Tibial nerve (tissue), 4 donors: ENCODE results near the gene AMFR. TPM values are rescaled to one million over a fixed set of nuclear protein-coding genes. Genes with fewer than 3 reads are reported as not detected.
"Not testable (repeated sequence)": the region's sequence is repeated elsewhere in the genome, so short reads cannot be mapped to it uniquely, and the experiment has no call there.

Experiments used
- DNase-seq, 2 donors: peaks; one replicate each; pipeline ENCODE4 v3.0.0-alpha.2; 2019; ENCODE audit warnings: low spot score in 2 of 2
- H3K27ac ChIP-seq, 4 donors: fragments of 200-600 bp; sonication (generic) in 3 of 4; one replicate each; pipeline ENCODE4 v1.5.1; 2017 to 2019; ENCODE audit warnings: mild to moderate bottlenecking in 1 of 4
- H3K27me3 ChIP-seq, 2 donors: fragments of 200-600 bp; sonication (generic) in 1 of 2; one replicate each; pipeline versions ENCODE4 v1.5.1 to v1.6.0; 2017 to 2019
- H3K36me3 ChIP-seq, 3 donors: fragments of 200-600 bp; sonication (generic); one replicate each; pipeline ENCODE4 v1.5.1; 2018 to 2019
- H3K4me1 ChIP-seq, 4 donors: fragments of 200-600 bp; sonication (generic) in 3 of 4; one replicate each; pipeline ENCODE4 v1.5.1; 2017 to 2019
- H3K4me3 ChIP-seq, 4 donors: fragments of 200-600 bp; sonication (generic) in 3 of 4; one replicate each; pipeline ENCODE4 v1.5.1; 2017 to 2019; ENCODE audit warnings: mild to moderate bottlenecking in 1 of 4, moderate library complexity in 1 of 4
- H3K9me3 ChIP-seq, 4 donors: fragments of 200-600 bp; sonication (generic) in 3 of 4; one replicate each; pipeline ENCODE4 v1.5.1; 2017 to 2019
- EP300 ChIP-seq, 2 donors: sonication (generic); formaldehyde crosslinking; IDR thresholded peaks; one replicate each; pipeline ENCODE4 v1.6.1; 2017; ENCODE audit warnings: antibody characterized with exemption in 2 of 2, mild to moderate bottlenecking in 1 of 2
- POLR2A ChIP-seq, 2 donors: fragments of 450-650 bp; IDR thresholded peaks; one replicate each; pipeline ENCODE4 v1.6.1; 2017; ENCODE audit warnings: antibody characterized with exemption in 2 of 2, mild to moderate bottlenecking in 2 of 2, moderate library complexity in 2 of 2
- WGBS, 2 donors: methylation state at CpG; one replicate each; pipeline ENCODE4 v1.1.5; 2018; 5-methylcytosine and 5-hydroxymethylcytosine counted together
- total RNA-seq, 4 donors: library from RNA; depleted of rRNA; stranded (reverse); fragments of >200 nt; gene quantifications; one replicate each; pipeline ENCODE4 v1.1.0, GENCODE V29; 2016
- TF ChIP-seq, protein P1 (sequence below), 5 experiments: fragments of 200-600 bp in 3 of 5; fragments of 450-650 bp in 2 of 5; sonication (generic) in 3 of 5; IDR thresholded peaks; one replicate each; pipeline ENCODE4 v1.5.1; 2016 to 2019; ENCODE audit warnings: antibody characterized with exemption in 5 of 5, mild to moderate bottlenecking in 3 of 5, moderate library complexity in 2 of 5

AMFR gene
- total RNA-seq, 4 donors from 2014 or later: 263 to 334 (median 292) TPM

DNA sequence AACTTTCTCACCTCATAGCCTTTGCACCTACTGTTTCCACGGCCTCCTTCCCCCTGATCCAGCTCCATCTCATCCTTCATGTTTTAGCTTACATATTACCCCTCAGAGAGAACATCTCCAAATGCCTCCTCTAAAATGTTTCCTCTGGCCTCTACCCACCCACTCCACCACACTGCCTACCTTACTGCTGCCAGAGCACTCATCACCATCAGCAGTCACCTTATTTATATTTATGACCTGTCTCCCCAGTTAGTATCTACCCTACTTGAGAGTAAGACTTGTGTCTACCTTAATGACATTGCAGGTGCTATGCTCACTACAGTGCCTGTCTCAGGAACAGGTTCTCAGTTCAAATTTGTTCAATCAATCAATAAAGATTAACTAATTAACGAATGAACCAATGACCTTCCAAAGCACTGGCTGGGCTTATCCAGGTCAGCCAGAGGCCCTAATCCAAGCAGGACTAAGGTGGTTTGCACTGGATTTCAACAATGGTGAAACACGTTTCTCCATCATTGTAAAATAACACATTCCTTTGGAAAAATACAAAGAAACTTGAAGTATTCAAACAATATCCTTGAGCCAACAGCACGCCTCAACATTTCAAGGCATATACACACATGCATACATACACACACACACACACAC lies 41.1 kb downstream of the AMFR start:
- H3K36me3 ChIP-seq: peaks cover 7 to 98% (median 30%) of the 10 kb centered on the region in 3 donors
- no peak overlapping the region for H3K4me3 ChIP-seq
- H3K9me3 ChIP-seq: peaks cover 0 to 22% (median 4%) of the 10 kb centered on the region in 4 donors
- DNase-seq: no peak
- no peak overlapping the region for H3K27ac ChIP-seq
- 94% methylated on average over 4 of the region's 4 CpGs for WGBS, 2 donors
- no peak for TF ChIP-seq POLR2A (IDR thresholded peaks at IDR 0.05)
- no peak for TF ChIP-seq EP300 (IDR thresholded peaks at IDR 0.05)
- no peaks in the 10 kb centered on the region for H3K4me1 ChIP-seq
- H3K27me3 ChIP-seq: no peaks in the 10 kb centered on the region

DNA sequence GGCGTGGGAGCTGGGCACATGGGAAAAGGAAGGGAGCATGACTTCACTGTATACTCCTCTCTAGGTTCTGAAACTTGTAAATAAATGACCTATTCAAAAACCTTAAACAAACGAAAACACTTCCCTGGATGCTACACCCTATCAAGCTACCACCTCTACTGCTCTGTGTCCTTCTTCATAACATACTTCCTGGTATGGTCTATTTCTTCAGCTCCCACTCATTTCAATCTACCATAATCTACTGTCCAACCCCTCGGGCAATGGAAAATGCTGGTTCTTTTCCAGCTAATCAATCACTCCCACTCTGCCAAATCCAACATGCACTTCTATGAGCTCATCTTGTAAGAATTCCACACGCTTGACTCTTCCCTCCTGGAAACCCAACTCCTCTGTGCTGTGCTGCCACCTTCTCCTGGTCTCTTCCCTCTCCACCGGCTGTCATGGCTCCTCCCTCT lies 42.4 kb downstream of the AMFR start:
- TF ChIP-seq, protein P1, sequence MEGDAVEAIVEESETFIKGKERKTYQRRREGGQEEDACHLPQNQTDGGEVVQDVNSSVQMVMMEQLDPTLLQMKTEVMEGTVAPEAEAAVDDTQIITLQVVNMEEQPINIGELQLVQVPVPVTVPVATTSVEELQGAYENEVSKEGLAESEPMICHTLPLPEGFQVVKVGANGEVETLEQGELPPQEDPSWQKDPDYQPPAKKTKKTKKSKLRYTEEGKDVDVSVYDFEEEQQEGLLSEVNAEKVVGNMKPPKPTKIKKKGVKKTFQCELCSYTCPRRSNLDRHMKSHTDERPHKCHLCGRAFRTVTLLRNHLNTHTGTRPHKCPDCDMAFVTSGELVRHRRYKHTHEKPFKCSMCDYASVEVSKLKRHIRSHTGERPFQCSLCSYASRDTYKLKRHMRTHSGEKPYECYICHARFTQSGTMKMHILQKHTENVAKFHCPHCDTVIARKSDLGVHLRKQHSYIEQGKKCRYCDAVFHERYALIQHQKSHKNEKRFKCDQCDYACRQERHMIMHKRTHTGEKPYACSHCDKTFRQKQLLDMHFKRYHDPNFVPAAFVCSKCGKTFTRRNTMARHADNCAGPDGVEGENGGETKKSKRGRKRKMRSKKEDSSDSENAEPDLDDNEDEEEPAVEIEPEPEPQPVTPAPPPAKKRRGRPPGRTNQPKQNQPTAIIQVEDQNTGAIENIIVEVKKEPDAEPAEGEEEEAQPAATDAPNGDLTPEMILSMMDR (IDR thresholded peaks at IDR 0.05): no peak
- no peak for TF ChIP-seq EP300 (IDR thresholded peaks at IDR 0.05)
- TF ChIP-seq POLR2A (IDR thresholded peaks at IDR 0.05): no peak
- no peaks in the 10 kb centered on the region for H3K4me1 ChIP-seq
- no peak overlapping the region for H3K4me3 ChIP-seq
- H3K27ac ChIP-seq: no peak overlapping the region
- no peaks in the 10 kb centered on the region for H3K27me3 ChIP-seq
- H3K36me3 ChIP-seq: peaks cover 7 to 98% (median 22%) of the 10 kb centered on the region in 3 donors
- WGBS, 2 donors: 77 to 80% methylated on average over 5 of the region's 5 CpGs
- DNase-seq: no peak
- peaks cover 0 to 22% (median 4%) of the 10 kb centered on the region in 4 donors for H3K9me3 ChIP-seq

GRCh38 chr16:56382459-56382858 lies 42.9 kb downstream of the AMFR start:
- 87 to 93% methylated on average over 4 of the region's 4 CpGs for WGBS, 2 donors
- DNase-seq: no peak
- Histone ChIP-seq H3K4me1 (no peaks in the 10 kb centered on the region), H3K9me3 (peaks cover 0 to 24% (median 4%) of the 10 kb centered on the region in 4 donors), H3K36me3 (peaks cover 7 to 98% (median 17%) of the 10 kb centered on the region in 3 donors), H3K27me3 (no peaks in the 10 kb centered on the region), H3K27ac (no peak overlapping the region), H3K4me3 (no peak overlapping the region)
- TF ChIP-seq POLR2A (IDR thresholded peaks at IDR 0.05) (no peak), EP300 (IDR thresholded peaks at IDR 0.05) (no peak)
- TF ChIP-seq, protein P1 (IDR thresholded peaks at IDR 0.05): no peak

GRCh38 chr16:56380778-56381485 lies 44.4 kb downstream of the AMFR start:
- not testable (repeated sequence) for H3K4me1 ChIP-seq, H3K4me3 ChIP-seq, H3K27ac ChIP-seq, DNase-seq, H3K27me3 ChIP-seq
- peaks cover 0 to 25% (median 4%) of the 10 kb centered on the region in 4 donors for H3K9me3 ChIP-seq
- 93 to 99% methylated on average over 3 of the region's 3 CpGs for WGBS, 2 donors
- H3K36me3 ChIP-seq: peaks cover 7 to 88% (median 16%) of the 10 kb centered on the region in 3 donors

DNA sequence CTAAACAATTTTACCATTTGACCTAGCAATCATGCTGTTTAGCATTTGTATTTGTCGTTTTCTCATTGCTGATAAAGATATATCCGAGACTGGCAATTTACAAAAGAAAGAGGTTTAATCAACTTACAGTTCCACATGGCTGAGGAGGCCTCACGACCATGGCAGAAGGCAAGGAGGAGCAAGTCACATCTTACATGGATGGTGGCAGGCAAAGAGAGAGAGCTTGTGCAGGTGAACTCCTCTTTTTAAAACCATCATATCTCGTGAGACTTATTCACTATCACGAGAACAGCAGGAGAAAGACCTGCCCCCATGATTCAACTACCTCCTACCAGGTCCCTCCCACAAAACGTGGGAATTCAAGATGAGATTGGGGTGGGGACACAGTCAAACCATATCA lies 46.3 kb downstream of the AMFR start:
- Histone ChIP-seq H3K36me3 (peaks cover 7 to 73% (median 16%) of the 10 kb centered on the region in 3 donors), H3K9me3 (peaks cover 0 to 25% (median 4%) of the 10 kb centered on the region in 4 donors)
- H3K27me3 ChIP-seq, H3K27ac ChIP-seq, H3K4me1 ChIP-seq, H3K4me3 ChIP-seq, DNase-seq: not testable (repeated sequence)
- WGBS, 2 donors: 96 to 97% methylated on average over 6 of the region's 6 CpGs

GRCh38 chr16:56375792-56376191 lies 49.6 kb downstream of the AMFR start:
- not testable (repeated sequence) for H3K27ac ChIP-seq, DNase-seq, H3K27me3 ChIP-seq, H3K4me3 ChIP-seq
- H3K9me3 ChIP-seq: peaks cover 0 to 15% (median 1%) of the 10 kb centered on the region in 4 donors
- H3K36me3 ChIP-seq: peaks cover 2 to 45% (median 7%) of the 10 kb centered on the region in 3 donors
- H3K4me1 ChIP-seq: peaks cover 0 to 15% (median 8%) of the 10 kb centered on the region in 4 donors
- 94 to 95% methylated on average over 6 of the region's 6 CpGs for WGBS, 2 donors

- no peaks in the 10 kb centered on the region for H3K27me3 ChIP-seq
- TF ChIP-seq, protein P1 (IDR thresholded peaks at IDR 0.05): no peak
- TF ChIP-seq POLR2A (IDR thresholded peaks at IDR 0.05) (no peak), EP300 (IDR thresholded peaks at IDR 0.05) (no peak)
- WGBS, 2 donors: 69 to 76% methylated on average over 4 of the region's 4 CpGs
- no peak overlapping the region for H3K4me3 ChIP-seq
- peaks cover 0 to 3% (median 0%) of the 10 kb centered on the region in 4 donors for H3K9me3 ChIP-seq
- peaks cover 0 to 29% (median 0%) of the 10 kb centered on the region in 3 donors for H3K36me3 ChIP-seq
- no peak for DNase-seq
- no peak overlapping the region for H3K27ac ChIP-seq
- H3K4me1 ChIP-seq: peaks cover 0 to 23% (median 12%) of the 10 kb centered on the region in 4 donors
Measured at GRCh38 chr16:56373003-56373402, 52.3 kb downstream of the AMFR start.
